ENCODE measurements around the gene RGS6.

Gene RGS6

DNA sequence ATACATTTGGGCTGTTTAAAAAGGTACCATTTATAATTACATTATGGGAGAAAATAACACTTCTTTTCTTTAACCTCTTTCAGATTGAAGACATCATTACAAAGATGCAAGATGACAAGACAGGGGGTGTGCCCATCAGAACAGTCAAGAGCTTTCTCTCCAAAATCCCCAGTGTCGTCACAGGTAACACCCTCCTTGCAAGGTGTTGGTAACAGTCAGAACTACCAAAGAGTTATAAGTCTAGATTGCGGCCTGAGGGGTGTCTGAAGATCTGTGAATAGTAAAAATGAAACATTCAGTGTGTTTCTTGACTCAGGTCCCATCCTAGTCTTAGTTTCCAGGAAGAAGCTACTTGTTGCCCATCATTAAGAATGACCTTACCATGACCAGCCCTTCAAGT, 419.8 kb downstream of the RGS6 start:
- DNase-seq, result no peak
- TF ChIP-seq POLR2A (IDR thresholded peaks at IDR 0.05; ENCODE audit: low read length) (no peak), GATA1 (IDR thresholded peaks at IDR 0.05; ENCODE audit: low read depth, low read length) (no peak)

DNA sequence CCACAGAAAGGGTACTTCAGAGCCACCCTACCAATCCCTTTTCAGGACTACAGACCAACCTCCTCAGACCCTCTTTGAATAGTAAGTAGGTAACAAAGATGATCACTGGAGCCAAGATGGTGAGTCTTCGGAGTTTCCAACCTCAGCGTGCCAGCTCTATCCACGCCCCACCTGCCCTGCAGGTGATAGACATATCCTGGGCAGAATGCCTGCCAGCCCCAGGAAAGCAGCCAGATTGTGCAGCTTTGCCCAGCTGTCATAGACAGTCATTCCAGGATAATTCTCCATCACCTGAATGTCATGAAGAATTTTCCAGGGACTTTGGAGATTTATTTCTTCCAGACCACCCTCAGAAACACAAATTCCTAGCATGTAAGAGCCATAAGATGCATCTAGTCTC, 434.4 kb downstream of the RGS6 start:
- TF ChIP-seq POLR2A (IDR thresholded peaks at IDR 0.05; ENCODE audit: low read length), result no peak
- TF ChIP-seq GATA1 (IDR thresholded peaks at IDR 0.05; ENCODE audit: low read depth, low read length), result no peak
- no peak for DNase-seq

DNA sequence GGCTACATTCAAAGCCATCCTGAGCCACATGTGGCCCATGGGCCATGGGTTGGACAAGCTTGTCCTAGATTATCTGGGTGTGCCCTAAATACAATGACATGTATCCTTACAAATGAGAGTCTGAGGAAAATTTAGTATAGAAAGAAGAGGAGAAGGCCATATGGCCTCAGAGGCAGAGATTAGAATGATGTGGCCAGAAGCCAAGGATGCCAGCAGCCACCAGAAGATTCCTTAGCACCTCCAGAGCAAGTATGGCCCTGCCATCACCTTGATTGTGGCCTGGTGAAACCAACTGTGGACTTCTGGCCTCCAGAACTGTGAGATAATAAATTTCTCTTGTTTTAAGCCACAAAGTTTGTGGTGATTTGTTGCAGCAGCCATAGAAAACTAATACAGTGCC, 436.9 kb downstream of the RGS6 start:
- DNase-seq, result no peak
- TF ChIP-seq GATA1 (IDR thresholded peaks at IDR 0.05; ENCODE audit: low read depth, low read length), result no peak
- TF ChIP-seq POLR2A (IDR thresholded peaks at IDR 0.05; ENCODE audit: low read length), result no peak

DNA sequence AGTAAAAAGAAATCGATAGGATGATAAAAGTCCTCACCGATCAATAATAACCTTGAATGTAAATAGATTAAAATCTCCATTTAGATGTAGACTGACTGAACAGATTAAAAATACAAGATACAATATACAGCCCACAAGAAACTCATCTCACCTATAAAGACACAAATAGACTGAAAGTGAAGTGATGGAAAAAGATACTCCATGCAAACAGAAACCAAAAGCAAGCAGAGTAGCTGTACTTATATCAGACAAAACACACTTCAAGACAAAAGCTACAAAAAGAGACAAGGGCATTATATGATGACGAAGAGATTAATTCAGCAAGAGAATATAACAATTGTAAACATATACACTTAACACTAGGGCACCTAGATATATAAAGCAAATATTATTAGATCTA, 444.8 kb downstream of the RGS6 start:
- no peak for DNase-seq

DNA sequence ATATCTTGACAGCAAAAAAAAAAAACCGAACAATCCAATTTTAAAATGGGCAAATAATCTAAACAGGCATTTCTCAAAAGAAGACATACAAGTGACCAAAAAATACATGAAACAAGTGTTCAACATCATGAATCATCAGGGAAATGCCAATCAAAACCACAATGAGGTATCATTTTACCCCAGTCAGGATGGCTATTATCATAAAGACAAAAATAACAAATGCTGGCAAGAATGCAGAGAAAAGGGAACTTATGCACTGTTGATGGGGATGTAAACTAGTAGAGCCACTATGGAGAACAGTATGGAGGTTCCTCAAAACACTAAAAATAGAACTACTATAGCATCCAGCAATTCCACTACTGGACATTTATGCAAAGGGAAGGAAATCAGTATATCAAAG, 448.2 kb downstream of the RGS6 start:
- TF ChIP-seq POLR2A (IDR thresholded peaks at IDR 0.05; ENCODE audit: low read length) (no peak), GATA1 (IDR thresholded peaks at IDR 0.05; ENCODE audit: low read depth, low read length) (no peak)

More for the DNA sequence above, 444.8 kb downstream of the RGS6 start:
- TF ChIP-seq GATA1 (IDR thresholded peaks at IDR 0.05; ENCODE audit: low read depth, low read length), result no peak

DNA sequence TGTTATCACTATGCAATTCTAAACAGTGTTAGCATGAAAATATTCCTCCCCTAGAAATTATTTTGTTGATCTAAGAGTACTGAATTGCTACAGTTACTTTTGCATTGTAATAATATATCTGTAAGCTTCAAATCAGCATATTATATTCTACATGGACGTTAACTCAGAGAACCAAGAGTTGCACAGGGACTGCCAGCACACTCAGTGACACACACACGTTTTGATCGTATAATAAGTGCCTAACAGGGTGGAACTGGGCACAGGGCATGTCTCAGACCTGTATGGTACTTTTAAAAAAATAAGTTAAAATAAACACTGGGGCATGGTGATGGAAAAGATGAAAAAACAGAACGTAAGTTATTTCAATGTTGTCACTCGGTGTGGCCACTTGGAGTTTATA, 451.6 kb downstream of the RGS6 start:
- TF ChIP-seq GATA1 (IDR thresholded peaks at IDR 0.05; ENCODE audit: low read depth, low read length), result no peak
- no peak for TF ChIP-seq POLR2A (IDR thresholded peaks at IDR 0.05; ENCODE audit: low read length)
- DNase-seq, result no peak

More for the DNA sequence above, 448.2 kb downstream of the RGS6 start:
- no peak for DNase-seq

DNA sequence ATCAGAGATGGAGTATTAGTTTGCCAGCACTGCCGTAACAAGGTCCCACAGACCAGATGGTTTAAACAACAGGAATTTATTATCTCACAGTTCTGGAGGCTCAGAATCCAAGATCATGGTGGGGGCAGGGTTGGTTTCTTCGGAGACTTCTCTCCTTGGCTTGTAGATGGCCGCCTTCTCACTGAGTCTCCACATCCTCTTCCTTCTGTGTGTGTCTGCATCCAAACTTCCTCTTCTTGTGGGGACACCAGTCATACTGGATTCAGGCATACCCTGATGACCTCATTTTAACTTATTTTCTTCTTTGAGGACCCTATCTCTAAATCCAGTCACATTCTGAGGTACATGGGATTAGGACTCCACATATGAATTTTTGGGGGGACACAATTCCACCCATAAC, 455.5 kb downstream of the RGS6 start:
- DNase-seq, result no peak
- TF ChIP-seq POLR2A (IDR thresholded peaks at IDR 0.05; ENCODE audit: low read length) (no peak), GATA1 (IDR thresholded peaks at IDR 0.05; ENCODE audit: low read depth, low read length) (no peak)

DNA sequence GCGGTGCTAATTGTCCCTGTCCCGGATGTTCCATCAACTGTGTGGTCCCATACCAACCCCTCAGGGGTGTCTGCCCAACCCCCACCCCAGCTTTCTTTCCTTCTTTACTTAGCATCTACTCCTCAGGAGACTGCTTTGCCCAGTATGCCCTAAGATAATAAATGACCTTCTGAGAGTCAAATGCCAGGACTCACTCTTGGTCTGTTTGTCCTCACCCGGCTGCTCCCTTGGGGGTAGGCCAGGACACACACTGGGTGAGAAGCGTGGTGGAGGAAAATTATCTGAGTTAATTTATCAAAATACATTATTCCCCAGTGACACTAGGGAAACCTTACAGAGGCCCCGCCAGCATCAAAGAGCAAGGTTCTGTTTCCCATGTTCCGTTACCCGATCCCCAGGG, 457.0 kb downstream of the RGS6 start:
- TF ChIP-seq GATA1 (IDR thresholded peaks at IDR 0.05; ENCODE audit: low read depth, low read length) (no peak), POLR2A (IDR thresholded peaks at IDR 0.05; ENCODE audit: low read length) (no peak)

DNA sequence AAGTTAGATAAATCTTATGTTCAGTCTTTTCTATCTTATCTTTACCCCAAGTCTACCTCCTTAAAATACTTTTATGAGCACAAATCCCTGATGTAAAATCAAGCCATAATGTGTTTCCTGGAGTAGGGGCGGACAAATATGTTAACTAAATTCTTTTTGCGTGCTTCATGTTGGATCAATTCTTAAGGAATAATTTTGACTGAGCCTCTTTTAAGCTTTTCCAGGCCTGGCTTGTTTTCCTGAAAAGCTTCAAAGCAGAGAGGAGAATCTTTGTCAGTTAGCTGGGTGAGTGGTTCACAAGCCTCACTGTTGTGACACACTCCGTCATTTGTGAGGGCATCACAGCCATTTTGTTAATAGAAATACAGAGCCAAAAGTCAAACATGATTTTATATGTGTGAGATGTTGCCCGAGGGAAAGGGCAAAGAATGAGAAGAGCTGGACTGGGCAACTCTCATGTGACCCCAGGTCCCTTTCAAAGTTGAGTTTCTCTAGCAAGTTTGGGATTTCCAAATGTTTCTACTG, 468.9 kb downstream of the RGS6 start:
- DNase-seq, result no peak
- TF ChIP-seq POLR2A (IDR thresholded peaks at IDR 0.05; ENCODE audit: low read length) (no peak), GATA1 (IDR thresholded peaks at IDR 0.05; ENCODE audit: low read depth, low read length) (no peak)

More for the DNA sequence above, 457.0 kb downstream of the RGS6 start:
- DNase-seq, result no peak

DNA sequence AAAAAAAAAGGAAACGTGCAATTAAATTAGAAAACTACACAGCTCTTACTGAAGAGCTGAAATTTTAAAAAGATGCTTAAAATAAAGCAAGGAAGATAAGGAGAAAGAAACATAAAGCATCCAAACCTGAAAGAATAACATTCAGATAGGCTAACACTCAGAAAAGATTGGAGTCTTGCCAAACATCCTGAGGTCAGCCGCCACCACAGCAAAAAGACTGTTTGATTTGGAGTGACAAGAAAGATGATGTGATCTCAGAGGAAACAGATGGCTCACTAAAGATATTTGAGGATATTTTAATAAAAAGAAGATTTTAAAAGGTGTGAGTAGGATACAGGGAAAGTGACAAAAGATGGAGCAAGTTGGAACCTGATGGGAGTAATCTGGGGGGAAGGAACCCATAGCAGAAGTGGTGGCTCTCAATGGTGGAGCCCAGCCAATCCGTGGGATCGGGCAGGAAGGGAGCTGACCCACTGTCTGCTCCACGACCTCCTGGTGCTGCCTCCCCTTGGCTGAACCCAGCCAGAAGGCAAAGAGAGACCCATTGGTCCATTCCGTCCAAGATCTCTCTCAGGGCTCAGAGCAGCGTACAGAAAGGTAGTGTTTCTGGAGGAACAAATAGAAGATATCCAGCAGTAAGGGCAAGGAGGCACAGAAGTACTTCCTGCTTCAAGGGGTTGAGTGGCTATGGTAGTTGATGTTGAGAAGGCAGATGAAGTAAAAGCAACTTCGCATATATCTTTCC, 469.6 kb downstream of the RGS6 start:
- DNase-seq, result no peak

DNA sequence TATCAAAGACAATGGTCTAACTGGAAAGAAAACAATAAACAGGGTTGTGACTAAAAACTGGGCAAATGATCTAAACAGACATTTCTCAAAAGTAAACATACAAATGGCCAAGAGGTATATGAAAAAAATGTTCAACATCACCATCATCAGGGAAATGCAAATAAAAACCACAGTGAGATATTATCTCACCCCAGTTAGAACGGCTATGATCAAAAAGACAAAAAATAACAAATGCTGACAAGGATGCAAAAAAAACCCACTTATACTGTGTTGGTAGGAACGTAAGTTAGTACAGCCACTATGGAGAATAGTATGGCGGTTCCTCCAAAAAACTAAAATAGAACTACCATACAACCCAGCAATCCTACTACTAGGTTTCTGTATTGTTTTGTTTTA, 470.1 kb downstream of the RGS6 start:
- TF ChIP-seq POLR2A (IDR thresholded peaks at IDR 0.05; ENCODE audit: low read length) (no peak), GATA1 (IDR thresholded peaks at IDR 0.05; ENCODE audit: low read depth, low read length) (no peak)
- DNase-seq, result no peak

More for the DNA sequence above, 469.6 kb downstream of the RGS6 start:
- no peak for TF ChIP-seq GATA1 (IDR thresholded peaks at IDR 0.05; ENCODE audit: low read depth, low read length)
- no peak for TF ChIP-seq POLR2A (IDR thresholded peaks at IDR 0.05; ENCODE audit: low read length)

DNA sequence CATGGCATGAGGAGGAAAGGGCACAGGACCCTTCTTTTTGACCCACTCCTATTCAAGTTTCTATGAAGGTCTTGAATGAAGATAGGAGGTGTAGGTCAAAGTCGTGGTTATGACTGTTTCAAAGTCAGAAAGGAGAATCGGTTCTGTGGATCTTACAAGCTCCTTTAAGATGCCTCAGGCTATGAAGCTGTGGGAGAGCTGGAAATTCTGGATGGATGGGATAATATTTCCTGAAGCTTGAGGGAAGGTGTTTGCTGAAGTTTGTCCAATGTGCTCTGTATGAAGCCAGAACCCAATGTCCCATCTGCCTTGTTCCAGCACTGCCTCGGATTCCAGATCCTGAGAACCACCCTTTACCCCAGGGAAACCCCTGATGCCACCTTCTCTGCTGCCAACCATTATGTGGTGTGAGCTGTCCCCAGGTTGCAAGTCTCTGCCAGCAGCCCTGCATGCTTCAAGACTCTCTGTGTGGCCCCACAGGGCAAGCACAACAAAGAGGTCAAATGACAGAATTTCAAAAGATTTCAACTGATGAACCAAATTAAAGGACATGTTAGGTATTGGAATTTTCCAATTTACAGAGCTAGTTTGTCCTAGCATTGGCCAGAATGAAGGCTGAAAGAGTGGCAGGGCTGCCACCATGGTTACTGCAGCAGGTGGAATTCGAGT, 472.0 kb downstream of the RGS6 start:
- DNase-seq, result no peak
- TF ChIP-seq GATA1 (IDR thresholded peaks at IDR 0.05; ENCODE audit: low read depth, low read length) (no peak), POLR2A (IDR thresholded peaks at IDR 0.05; ENCODE audit: low read length) (no peak)

DNA sequence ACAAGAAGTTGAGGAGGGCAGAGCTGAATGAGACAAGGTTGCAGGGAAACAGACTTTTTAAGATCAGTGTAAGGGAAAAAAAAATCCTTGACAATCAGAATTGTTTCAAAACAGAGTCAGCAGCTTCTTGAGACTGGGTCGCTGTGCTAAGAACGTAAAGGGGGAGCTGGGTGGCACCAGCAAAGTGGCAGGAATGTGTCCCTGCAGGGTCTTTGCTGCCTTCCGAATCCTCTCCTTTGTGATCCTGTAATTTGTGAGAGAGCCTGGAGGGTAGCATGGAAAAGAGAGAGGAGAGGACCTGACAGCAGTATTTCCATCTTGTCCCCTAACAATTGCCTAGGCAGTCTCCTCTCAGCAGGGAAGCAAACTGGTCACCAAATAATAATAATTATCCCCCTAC, 472.8 kb downstream of the RGS6 start:
- DNase-seq, result no peak
- TF ChIP-seq GATA1 (IDR thresholded peaks at IDR 0.05; ENCODE audit: low read depth, low read length), result no peak
- TF ChIP-seq POLR2A (IDR thresholded peaks at IDR 0.05; ENCODE audit: low read length), result no peak

DNA sequence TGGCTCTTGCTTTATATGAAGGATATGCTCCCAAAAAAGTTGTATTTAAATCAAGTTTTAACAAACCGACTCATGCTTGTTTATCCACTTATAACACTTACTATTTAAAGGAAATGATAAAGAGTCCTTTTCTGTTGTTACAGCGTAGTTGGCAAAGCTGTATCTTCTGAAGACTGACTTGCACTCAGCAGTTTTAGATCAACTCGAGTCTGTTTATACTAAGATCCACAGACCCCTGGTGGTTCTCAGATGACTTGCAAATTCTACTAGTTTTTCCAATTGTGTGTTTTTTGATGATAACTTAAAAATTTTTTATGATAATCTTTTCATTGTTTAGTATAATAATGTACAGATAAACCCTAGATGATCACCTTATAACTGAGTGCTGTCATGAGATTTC, 475.8 kb downstream of the RGS6 start:
- no peak for DNase-seq
- TF ChIP-seq POLR2A (IDR thresholded peaks at IDR 0.05; ENCODE audit: low read length), result no peak
- TF ChIP-seq GATA1 (IDR thresholded peaks at IDR 0.05; ENCODE audit: low read depth, low read length), result no peak

DNA sequence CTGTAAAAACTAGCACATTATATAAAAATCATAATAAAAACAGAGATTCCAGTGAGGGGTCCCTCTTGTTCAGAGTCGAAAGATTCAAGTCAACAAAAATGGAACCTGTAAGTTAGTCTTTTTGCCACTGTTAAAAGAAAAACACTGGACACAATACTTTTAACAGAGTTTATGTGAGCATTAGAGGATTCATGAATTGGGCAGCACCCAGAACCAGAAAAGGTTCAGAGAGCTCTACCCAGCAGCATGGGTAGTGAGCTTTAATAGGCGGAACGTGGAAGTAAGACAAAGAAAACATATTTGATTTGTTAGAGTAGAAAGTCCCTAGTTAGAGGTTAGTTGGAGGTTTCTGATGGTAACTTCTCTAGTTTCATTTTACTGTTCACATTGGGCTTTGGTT, 476.8 kb downstream of the RGS6 start:
- DNase-seq, result no peak
- no peak for TF ChIP-seq GATA1 (IDR thresholded peaks at IDR 0.05; ENCODE audit: low read depth, low read length)
- TF ChIP-seq POLR2A (IDR thresholded peaks at IDR 0.05; ENCODE audit: low read length), result no peak
